Measurements from ENCODE around the gene NFKBIE. TPM values are rescaled to one million over a fixed set of nuclear protein-coding genes. Genes with fewer than 3 reads are reported as not detected.

NFKBIE gene
- total and polyA plus RNA-seq, 2 of the 13 experiments (the other 11 are each of a cell fraction or from before 2014, with no cell fraction given): 6.7 to 14.5 TPM

- no peak for TF ChIP-seq ZBTB7A (CRISPR knock-in tag; IDR thresholded peaks at IDR 0.05)
- TF ChIP-seq SATB2 (CRISPR knock-in tag; IDR thresholded peaks at IDR 0.05): no peak
- no peak for TF ChIP-seq ELF4 (CRISPR knock-in tag; IDR thresholded peaks at IDR 0.05; ENCODE audit: borderline replicate concordance)
- no peak for TF ChIP-seq MAFF (IDR thresholded peaks at IDR 0.05; ENCODE audit: low read depth, low read length)
- TF ChIP-seq HOXD1 (CRISPR knock-in tag; IDR thresholded peaks at IDR 0.05): no peak
- TF ChIP-seq KDM5A (IDR thresholded peaks at IDR 0.05; ENCODE audit: borderline replicate concordance, low read length): no peak
- TF ChIP-seq ASH2L (IDR thresholded peaks at IDR 0.05; ENCODE audit: insufficient read length, low read depth, low read length): no peak
- TF ChIP-seq ATF7 (IDR thresholded peaks at IDR 0.05): no peak
- no peak for TF ChIP-seq ATF7 (CRISPR knock-in tag; IDR thresholded peaks at IDR 0.05)
- no peak for TF ChIP-seq FIP1L1 (IDR thresholded peaks at IDR 0.05; ENCODE audit: borderline replicate concordance, insufficient read depth, low read depth, low read length)
- no peak for TF ChIP-seq NPAS2 (CRISPR knock-in tag; IDR thresholded peaks at IDR 0.05; ENCODE audit: borderline replicate concordance)
- TF ChIP-seq, protein P1, sequence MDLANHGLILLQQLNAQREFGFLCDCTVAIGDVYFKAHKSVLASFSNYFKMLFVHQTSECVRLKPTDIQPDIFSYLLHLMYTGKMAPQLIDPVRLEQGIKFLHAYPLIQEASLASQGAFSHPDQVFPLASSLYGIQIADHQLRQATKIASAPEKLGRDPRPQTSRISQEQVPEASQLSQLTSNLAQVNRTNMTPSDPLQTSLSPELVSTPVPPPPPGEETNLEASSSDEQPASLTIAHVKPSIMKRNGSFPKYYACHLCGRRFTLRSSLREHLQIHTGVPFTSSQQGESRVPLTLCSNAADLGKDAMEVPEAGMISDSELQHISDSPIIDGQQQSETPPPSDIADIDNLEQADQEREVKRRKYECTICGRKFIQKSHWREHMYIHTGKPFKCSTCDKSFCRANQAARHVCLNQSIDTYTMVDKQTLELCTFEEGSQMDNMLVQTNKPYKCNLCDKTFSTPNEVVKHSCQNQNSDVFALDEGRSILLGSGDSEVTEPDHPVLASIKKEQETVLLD (CRISPR knock-in tag; IDR thresholded peaks at IDR 0.05; ENCODE audit: low read depth): no peak
- TF ChIP-seq RBFOX2 (IDR thresholded peaks at IDR 0.05; ENCODE audit: low read depth, low read length): no peak
- TF ChIP-seq, protein P2, sequence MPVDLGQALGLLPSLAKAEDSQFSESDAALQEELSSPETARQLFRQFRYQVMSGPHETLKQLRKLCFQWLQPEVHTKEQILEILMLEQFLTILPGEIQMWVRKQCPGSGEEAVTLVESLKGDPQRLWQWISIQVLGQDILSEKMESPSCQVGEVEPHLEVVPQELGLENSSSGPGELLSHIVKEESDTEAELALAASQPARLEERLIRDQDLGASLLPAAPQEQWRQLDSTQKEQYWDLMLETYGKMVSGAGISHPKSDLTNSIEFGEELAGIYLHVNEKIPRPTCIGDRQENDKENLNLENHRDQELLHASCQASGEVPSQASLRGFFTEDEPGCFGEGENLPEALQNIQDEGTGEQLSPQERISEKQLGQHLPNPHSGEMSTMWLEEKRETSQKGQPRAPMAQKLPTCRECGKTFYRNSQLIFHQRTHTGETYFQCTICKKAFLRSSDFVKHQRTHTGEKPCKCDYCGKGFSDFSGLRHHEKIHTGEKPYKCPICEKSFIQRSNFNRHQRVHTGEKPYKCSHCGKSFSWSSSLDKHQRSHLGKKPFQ (CRISPR knock-in tag; IDR thresholded peaks at IDR 0.05; ENCODE audit: insufficient replicate concordance): no peak
- TF ChIP-seq ZKSCAN1 (IDR thresholded peaks at IDR 0.05; ENCODE audit: low read length): no peak
- no peak; the same call in 1 of the 2 replicates for TF ChIP-seq ZNF441 (CRISPR knock-in tag; IDR thresholded peaks at IDR 0.05; ENCODE audit: borderline replicate concordance)
- no peak for TF ChIP-seq SP1 (IDR thresholded peaks at IDR 0.05)
- TF ChIP-seq SP1 (CRISPR knock-in tag; IDR thresholded peaks at IDR 0.05): peak; percentile 29; the same call in 1 of the 2 replicates
- peak; percentile 70 for TF ChIP-seq SKI (IDR thresholded peaks at IDR 0.05; ENCODE audit: partially characterized antibody)
- no peak for TF ChIP-seq MXD4 (CRISPR knock-in tag; IDR thresholded peaks at IDR 0.05)
- TF ChIP-seq ZBTB8A (CRISPR knock-in tag; IDR thresholded peaks at IDR 0.05; ENCODE audit: borderline replicate concordance, low read depth): no peak
- TF ChIP-seq MLX (CRISPR knock-in tag; IDR thresholded peaks at IDR 0.05): no peak
- no peak for TF ChIP-seq CC2D1A (CRISPR knock-in tag; IDR thresholded peaks at IDR 0.05)
- peak; percentile 97 for TF ChIP-seq ZNF263 (CRISPR knock-in tag; IDR thresholded peaks at IDR 0.05)
- TF ChIP-seq, protein P3, sequence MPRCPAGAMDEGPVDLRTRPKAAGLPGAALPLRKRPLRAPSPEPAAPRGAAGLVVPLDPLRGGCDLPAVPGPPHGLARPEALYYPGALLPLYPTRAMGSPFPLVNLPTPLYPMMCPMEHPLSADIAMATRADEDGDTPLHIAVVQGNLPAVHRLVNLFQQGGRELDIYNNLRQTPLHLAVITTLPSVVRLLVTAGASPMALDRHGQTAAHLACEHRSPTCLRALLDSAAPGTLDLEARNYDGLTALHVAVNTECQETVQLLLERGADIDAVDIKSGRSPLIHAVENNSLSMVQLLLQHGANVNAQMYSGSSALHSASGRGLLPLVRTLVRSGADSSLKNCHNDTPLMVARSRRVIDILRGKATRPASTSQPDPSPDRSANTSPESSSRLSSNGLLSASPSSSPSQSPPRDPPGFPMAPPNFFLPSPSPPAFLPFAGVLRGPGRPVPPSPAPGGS (CRISPR knock-in tag; IDR thresholded peaks at IDR 0.05): no peak
These were observed 31.0 kb downstream of the NFKBIE start (continued) for GRCh38 chr6:44234101-44235025.

All from HepG2 (cell line).